HG03175 (cell line): ENCODE data around the gene RER1.

Source experiments
- ATAC-seq: cut with Tn5 transposase; IDR thresholded peaks from one replicate; pipeline ENCODE4 v1.9.1; 2021; ENCODE audit warnings: mild to moderate bottlenecking, moderate library complexity; ENCODE audit not compliant: unreplicated experiment

The RER1 gene

GRCh38 chr1:2353551-2354438 is 37.8 kb upstream of the RER1 start:
- no peak for ATAC-seq

- ATAC-seq: no peak
Measured at GRCh38 chr1:2354511-2355372, 36.9 kb upstream of the RER1 start.

GRCh38 chr1:2355373-2356261 is 36.0 kb upstream of the RER1 start:
- ATAC-seq: no peak

- ATAC-seq: no peak
Measured at GRCh38 chr1:2356401-2356800, 35.2 kb upstream of the RER1 start.

GRCh38 chr1:2356911-2357845 is 34.5 kb upstream of the RER1 start:
- no peak for ATAC-seq

GRCh38 chr1:2358072-2358471 is 33.6 kb upstream of the RER1 start:
- no peak for ATAC-seq

GRCh38 chr1:2358651-2359640 is 32.7 kb upstream of the RER1 start:
- ATAC-seq: no peak

- ATAC-seq: no peak
Measured at GRCh38 chr1:2360588-2361364, 30.9 kb upstream of the RER1 start.

- ATAC-seq: no peak
Measured at GRCh38 chr1:2363847-2364513, 27.7 kb upstream of the RER1 start.

- no peak for ATAC-seq
Measured at GRCh38 chr1:2368053-2368744, 23.4 kb upstream of the RER1 start.

GRCh38 chr1:2372551-2373490 is 18.8 kb upstream of the RER1 start:
- no peak for ATAC-seq

- no peak for ATAC-seq
Measured at GRCh38 chr1:2373551-2374251, 17.9 kb upstream of the RER1 start.

GRCh38 chr1:2374252-2375155 is 17.1 kb upstream of the RER1 start:
- ATAC-seq: no peak
